K562 (cell line): ENCODE data around the gene EPS8L1. TPM values are rescaled to one million over a fixed set of nuclear protein-coding genes. Genes with fewer than 3 reads are reported as not detected.

Experiments
- CREB1 ChIP-seq, 2 experiments: sonication (generic) in 1 of 2; formaldehyde crosslinking in 1 of 2; IDR thresholded peaks; 2 replicates each; pipeline versions ENCODE4 v1.6.1 to v1.8.0; 2012 to 2022; ENCODE audit warnings: inconsistent platforms in 1 of 2, mild to moderate bottlenecking in 1 of 2, missing genetic modification reagents in 1 of 2, moderate library complexity in 1 of 2
- CSDE1 ChIP-seq, 2 experiments: fragments of 450-650 bp; IDR thresholded peaks; 2 replicates each; pipeline ENCODE4 v1.6.1; 2016; ENCODE audit warnings: mild to moderate bottlenecking in 1 of 2
- CTBP1 ChIP-seq: fragments of 450-650 bp; IDR thresholded peaks from 2 replicates; pipeline ENCODE4 v1.6.1; 2016; ENCODE audit warnings: borderline replicate concordance
- DIDO1 ChIP-seq: fragments of 450-650 bp; IDR thresholded peaks from 2 replicates; pipeline ENCODE4 v1.6.1; 2016; ENCODE audit warnings: low read depth, missing biosample characterization, missing genetic modification characterization
- E2F3 ChIP-seq: fragments of 250-450 bp; sonication (Bioruptor Pico); IDR thresholded peaks from 2 replicates; pipeline ENCODE4 v1.4.0; 2020; ENCODE audit warnings: mild to moderate bottlenecking
- KLF1 ChIP-seq: fragments of 450-650 bp; IDR thresholded peaks from 2 replicates; pipeline ENCODE4 v1.6.1; 2016; ENCODE audit warnings: missing genetic modification characterization, missing compliant biosample characterization
- L3MBTL2 ChIP-seq: fragments of 450-650 bp; IDR thresholded peaks from 2 replicates; pipeline ENCODE4 v1.6.1; 2016; ENCODE audit warnings: mild to moderate bottlenecking, moderate library complexity
- MTA1 ChIP-seq: fragments of 450-650 bp; IDR thresholded peaks from 2 replicates; pipeline ENCODE4 v1.6.1; 2017; ENCODE audit warnings: borderline replicate concordance
- NCOR1 ChIP-seq: fragments of 450-650 bp; IDR thresholded peaks from 2 replicates; pipeline ENCODE4 v1.6.1; 2016; ENCODE audit warnings: mild to moderate bottlenecking, moderate library complexity
- NEUROD1 ChIP-seq: fragments of 150-350 bp; IDR thresholded peaks from 2 replicates; pipeline ENCODE4 v1.6.1; 2014; ENCODE audit warnings: borderline replicate concordance, low read length, low read depth; ENCODE audit not compliant: partially characterized antibody
- RBBP5 ChIP-seq: fragments of 200-600 bp; sonication (generic); IDR thresholded peaks from 2 replicates; pipeline ENCODE4 v1.6.1; 2012; ENCODE audit warnings: borderline replicate concordance, mild to moderate bottlenecking, low read length, control low read depth, inconsistent platforms; ENCODE audit not compliant: insufficient read depth, poor library complexity, severe bottlenecking
- SMAD3 ChIP-seq: fragments of 450-650 bp; formaldehyde crosslinking; conservative IDR thresholded peaks from 2 replicates; pipeline ENCODE4 v1.4.0; 2020; ENCODE audit warnings: mild to moderate bottlenecking
- STAT5B ChIP-seq: fragments of 250-450 bp; sonication (Bioruptor Pico); IDR thresholded peaks from 2 replicates; pipeline ENCODE4 v1.8.0; 2021; ENCODE audit warnings: mild to moderate bottlenecking, inconsistent platforms
- ZBED1 ChIP-seq: IDR thresholded peaks from 2 replicates; pipeline ENCODE4 v1.6.1; 2014
- ZNF140 ChIP-seq: fragments of 250-450 bp; sonication (Bioruptor Pico); IDR thresholded peaks from 2 replicates; pipeline ENCODE4 v1.8.0; 2021; ENCODE audit warnings: moderate library complexity, mild to moderate bottlenecking, inconsistent platforms
- ZNF282 ChIP-seq: sonication (generic); formaldehyde crosslinking; IDR thresholded peaks from 2 replicates; pipeline ENCODE4 v1.8.1; 2023; ENCODE audit warnings: missing genetic modification reagents
- ZNF507 ChIP-seq: conservative IDR thresholded peaks from 2 replicates; pipeline ENCODE4 v1.6.1; 2017; ENCODE audit warnings: missing genetic modification characterization, missing compliant biosample characterization
- ZNF586 ChIP-seq: fragments of 450-650 bp; formaldehyde crosslinking; conservative IDR thresholded peaks from 2 replicates; pipeline ENCODE4 v1.4.0; 2020; ENCODE audit warnings: mild to moderate bottlenecking, moderate library complexity
- polyA plus RNA-seq, 8 experiments: library from polyadenylated mRNA; depleted of rRNA in 4 of 8; stranded (reverse) in 5 of 8; unstranded in 3 of 8; fragments of >200 nt; fragmentation: Nextera tagmentation in 2 of 8; fragmentation: Illumina TruSeq in 1 of 8; extraction: Ambion mirVana in 2 of 8; extraction: Trizol in 1 of 8; gene quantifications; 2 replicates each; pipeline versions ENCODE4 v1.2.1 to v1.2.3, GENCODE V29; 2011 to 2014; ENCODE audit warnings: inconsistent platforms in 1 of 8, missing spikeins in 1 of 8
- total RNA-seq, 7 experiments: library from RNA; depleted of rRNA in 6 of 7; stranded (reverse); fragments of >200 nt in 6 of 7; fragmentation: Illumina TruSeq in 2 of 7; extraction: Trizol in 2 of 7; gene quantifications; 2 replicates each; pipeline versions ENCODE4 v1.2.1 to v1.2.3, GENCODE V29; 2011 to 2021; ENCODE audit warnings: low replicate concordance in 1 of 7
- TF ChIP-seq, protein P1 (sequence below), 2 experiments: IDR thresholded peaks in 1 of 2; conservative IDR thresholded peaks in 1 of 2; 2 replicates each; pipeline ENCODE4 v1.6.1; 2016; ENCODE audit warnings: low read depth in 2 of 2, mild to moderate bottlenecking in 1 of 2, missing compliant biosample characterization in 1 of 2, missing genetic modification characterization in 1 of 2, moderate library complexity in 1 of 2
- TF ChIP-seq, protein P2 (sequence below): fragments of 250-450 bp; sonication (Bioruptor Pico); IDR thresholded peaks from 2 replicates; pipeline ENCODE4 v1.5.0; 2021; ENCODE audit warnings: mild to moderate bottlenecking, borderline replicate concordance
- TF ChIP-seq, protein P3 (sequence below): sonication (generic); IDR thresholded peaks from 2 replicates; pipeline ENCODE4 v1.6.1; 2016
- TF ChIP-seq, protein P4 (sequence below): sonication (generic); formaldehyde crosslinking; IDR thresholded peaks from 2 replicates; pipeline ENCODE4 v1.8.0; 2022; ENCODE audit warnings: missing genetic modification reagents, mild to moderate bottlenecking, moderate library complexity, borderline replicate concordance

The EPS8L1 gene
- total and polyA plus RNA-seq, 9 of the 15 experiments (the other 6 are each of a cell fraction or from before 2014, with no cell fraction given): 0.35 to 22.1 (median 11.9) TPM

DNA sequence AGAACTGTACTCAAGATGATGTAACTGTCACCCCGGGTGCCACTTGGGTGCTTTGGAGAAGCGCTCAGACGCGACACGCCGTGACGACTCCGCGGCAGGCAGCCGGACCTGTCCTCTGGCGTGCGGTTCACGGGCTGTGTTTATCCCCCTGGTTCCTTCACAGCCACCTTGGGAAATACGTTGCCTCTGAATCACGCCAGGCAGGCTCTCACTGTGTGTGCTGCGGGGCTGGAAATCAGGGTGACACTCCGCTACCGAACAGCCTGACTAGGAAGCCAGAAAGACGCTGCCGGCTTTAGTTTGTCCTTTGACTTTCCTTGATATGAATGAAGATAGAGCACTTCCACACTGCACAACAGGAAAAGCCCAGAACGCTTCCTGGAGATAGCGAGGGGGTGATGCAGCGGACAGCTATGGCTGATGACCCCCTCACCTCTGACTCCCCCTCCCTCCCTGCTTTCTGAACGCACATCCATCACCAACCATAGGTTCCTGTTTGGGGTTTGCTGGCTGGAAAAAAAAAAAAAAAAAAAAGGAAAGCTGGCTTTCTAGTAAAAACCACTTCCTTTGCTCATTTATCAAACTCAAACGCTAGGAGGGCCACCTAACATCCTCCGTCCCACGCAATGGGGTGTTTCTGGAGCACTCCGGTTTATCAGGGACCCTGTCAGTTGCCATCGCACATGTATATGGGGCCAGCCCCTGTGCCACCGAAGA, 33.9 kb upstream of the EPS8L1 start (continued):
- TF ChIP-seq DIDO1 (tag) (no peak), NEUROD1 (no peak), MTA1 (no peak), STAT5B (no peak), RBBP5 (peak; percentile 72), SMAD3 (CRISPR knock-in tag) (no peak), ZNF507 (tag) (no peak), NCOR1 (peak; percentile 36; the same call in 1 of the 2 replicates), ZNF140 (no peak), ZNF282 (CRISPR knock-in tag) (no peak), KLF1 (tag) (no peak), CREB1 (IDR thresholded peaks at IDR 0.05) (no peak), CREB1 (CRISPR knock-in tag; IDR thresholded peaks at IDR 0.05) (peak; percentile 44; the same call in 1 of the 2 replicates), L3MBTL2 (no peak), CSDE1 (IDR thresholded peaks at IDR 0.05) (no peak), ZNF586 (CRISPR knock-in tag) (no peak), CTBP1 (peak; percentile 50; the same call in 1 of the 2 replicates), ZBED1 (no peak), E2F3 (CRISPR knock-in tag) (no peak)
- TF ChIP-seq, protein P1, sequence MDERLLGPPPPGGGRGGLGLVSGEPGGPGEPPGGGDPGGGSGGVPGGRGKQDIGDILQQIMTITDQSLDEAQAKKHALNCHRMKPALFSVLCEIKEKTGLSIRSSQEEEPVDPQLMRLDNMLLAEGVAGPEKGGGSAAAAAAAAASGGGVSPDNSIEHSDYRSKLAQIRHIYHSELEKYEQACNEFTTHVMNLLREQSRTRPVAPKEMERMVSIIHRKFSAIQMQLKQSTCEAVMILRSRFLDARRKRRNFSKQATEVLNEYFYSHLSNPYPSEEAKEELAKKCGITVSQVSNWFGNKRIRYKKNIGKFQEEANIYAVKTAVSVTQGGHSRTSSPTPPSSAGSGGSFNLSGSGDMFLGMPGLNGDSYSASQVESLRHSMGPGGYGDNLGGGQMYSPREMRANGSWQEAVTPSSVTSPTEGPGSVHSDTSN (CRISPR knock-in tag; IDR thresholded peaks at IDR 0.05; ENCODE audit: low read depth): 0 out of 2 replicates have a peak, but pooled peaks have one; percentile 18
- TF ChIP-seq, protein P1 (tag; conservative IDR thresholded peaks at IDR 0.05; ENCODE audit: low read depth): peak; percentile 84; the same call in 1 of the 2 replicates
- TF ChIP-seq, protein P2, sequence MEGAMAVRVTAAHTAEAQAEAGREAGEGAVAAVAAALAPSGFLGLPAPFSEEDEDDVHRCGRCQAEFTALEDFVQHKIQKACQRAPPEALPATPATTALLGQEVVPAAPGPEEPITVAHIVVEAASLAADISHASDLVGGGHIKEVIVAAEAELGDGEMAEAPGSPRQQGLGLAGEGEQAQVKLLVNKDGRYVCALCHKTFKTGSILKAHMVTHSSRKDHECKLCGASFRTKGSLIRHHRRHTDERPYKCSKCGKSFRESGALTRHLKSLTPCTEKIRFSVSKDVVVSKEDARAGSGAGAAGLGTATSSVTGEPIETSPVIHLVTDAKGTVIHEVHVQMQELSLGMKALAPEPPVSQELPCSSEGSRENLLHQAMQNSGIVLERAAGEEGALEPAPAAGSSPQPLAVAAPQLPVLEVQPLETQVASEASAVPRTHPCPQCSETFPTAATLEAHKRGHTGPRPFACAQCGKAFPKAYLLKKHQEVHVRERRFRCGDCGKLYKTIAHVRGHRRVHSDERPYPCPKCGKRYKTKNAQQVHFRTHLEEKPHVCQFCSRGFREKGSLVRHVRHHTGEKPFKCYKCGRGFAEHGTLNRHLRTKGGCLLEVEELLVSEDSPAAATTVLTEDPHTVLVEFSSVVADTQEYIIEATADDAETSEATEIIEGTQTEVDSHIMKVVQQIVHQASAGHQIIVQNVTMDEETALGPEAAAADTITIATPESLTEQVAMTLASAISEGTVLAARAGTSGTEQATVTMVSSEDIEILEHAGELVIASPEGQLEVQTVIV (CRISPR knock-in tag): no peak
- TF ChIP-seq, protein P3, sequence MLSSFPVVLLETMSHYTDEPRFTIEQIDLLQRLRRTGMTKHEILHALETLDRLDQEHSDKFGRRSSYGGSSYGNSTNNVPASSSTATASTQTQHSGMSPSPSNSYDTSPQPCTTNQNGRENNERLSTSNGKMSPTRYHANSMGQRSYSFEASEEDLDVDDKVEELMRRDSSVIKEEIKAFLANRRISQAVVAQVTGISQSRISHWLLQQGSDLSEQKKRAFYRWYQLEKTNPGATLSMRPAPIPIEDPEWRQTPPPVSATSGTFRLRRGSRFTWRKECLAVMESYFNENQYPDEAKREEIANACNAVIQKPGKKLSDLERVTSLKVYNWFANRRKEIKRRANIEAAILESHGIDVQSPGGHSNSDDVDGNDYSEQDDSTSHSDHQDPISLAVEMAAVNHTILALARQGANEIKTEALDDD: no peak
- TF ChIP-seq, protein P4, sequence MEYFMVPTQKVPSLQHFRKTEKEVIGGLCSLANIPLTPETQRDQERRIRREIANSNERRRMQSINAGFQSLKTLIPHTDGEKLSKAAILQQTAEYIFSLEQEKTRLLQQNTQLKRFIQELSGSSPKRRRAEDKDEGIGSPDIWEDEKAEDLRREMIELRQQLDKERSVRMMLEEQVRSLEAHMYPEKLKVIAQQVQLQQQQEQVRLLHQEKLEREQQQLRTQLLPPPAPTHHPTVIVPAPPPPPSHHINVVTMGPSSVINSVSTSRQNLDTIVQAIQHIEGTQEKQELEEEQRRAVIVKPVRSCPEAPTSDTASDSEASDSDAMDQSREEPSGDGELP (CRISPR knock-in tag): no peak; the same call in 1 of the 2 replicates
